Measurements from ENCODE around the gene ACAA1. TPM values are rescaled to one million over a fixed set of nuclear protein-coding genes. Genes with fewer than 3 reads are reported as not detected.

The ACAA1 gene
- total RNA-seq (2013; cell fraction: nucleolus; rRNA removed), result 37.3 and 41.0 TPM in 2 replicates
- total RNA-seq (2014; rRNA removed), result 41.9 and 56.5 TPM in 2 replicates
- 41.0 and 43.3 TPM in 2 replicates for total RNA-seq (2014; rRNA removed; fragmentation: Illumina TruSeq; extraction: Trizol)
- total RNA-seq (2021), result 65.6 and 68.1 TPM in 2 replicates
- polyA plus RNA-seq (2011; ENCODE audit: low read depth), result 24.5 TPM
- 54.9 and 85.4 TPM in 2 replicates for polyA plus RNA-seq (2011; rRNA removed)
- polyA plus RNA-seq (2011; cell fraction: cytosol; rRNA removed), result 80.7 and 120 TPM in 2 replicates
- polyA plus RNA-seq (2011; cell fraction: nucleus; rRNA removed), result 330 and 337 TPM in 2 replicates
- 49.4 and 50.7 TPM in 2 replicates for polyA plus RNA-seq (2012)
- 24.5 and 51.5 TPM in 2 replicates for polyA plus RNA-seq (2014; fragmentation: Illumina TruSeq; extraction: Trizol)
- 10 to 100 TPM in 1 of 2 experiments, 1 to 10 TPM in 1; 5.7 to 12.6 TPM for polyA plus RNA-seq (2014; fragmentation: Nextera tagmentation; extraction: Ambion mirVana)
- 79.2 and 90.2 TPM in 2 replicates for polyA plus RNA-seq (2014; rRNA removed)
- polyA plus RNA-seq (2016; fragmentation: Nextera tagmentation; extraction: Ambion mirVana), result 10 to 100 TPM; 64.8 to 75.1 TPM
- polyA minus RNA-seq (2011; rRNA and poly(A)+ RNA removed), result 73.1 and 103 TPM in 2 replicates
- polyA minus RNA-seq (2011; cell fraction: cytosol; rRNA and poly(A)+ RNA removed), result 21.1 and 21.5 TPM in 2 replicates
- polyA minus RNA-seq (2011; cell fraction: nucleus; rRNA and poly(A)+ RNA removed), result 90.7 and 132 TPM in 2 replicates
- percentile 76 among the genes with signal in this experiment for Bru-seq, nascent RNA
- percentile 71 among the genes with signal in this experiment for BruChase-seq, experiment 1, labeled RNA remaining after a 6-hour chase
- BruChase-seq, experiment 2, labeled RNA remaining after a 2-hour chase, result percentile 65 among the genes with signal in this experiment
- long read RNA-seq, experiment 1, transcript ACAA1-202 (12 exons, 1,785 nt), result major isoform, 53 of 76 reads
- long read RNA-seq, experiment 1, partial matches to known transcripts, result 1 of 76 reads
- long read RNA-seq, experiment 1, other reads (novel, unspliced or antisense), result 22 of 76 reads
- long read RNA-seq, experiment 2, transcript ACAA1-202 (12 exons, 1,785 nt), result major isoform, 155 of 228 reads
- long read RNA-seq, experiment 2, partial matches to known transcripts, result 4 of 228 reads
- long read RNA-seq, experiment 2, other reads (novel, unspliced or antisense), result 63 of 228 reads

DNA sequence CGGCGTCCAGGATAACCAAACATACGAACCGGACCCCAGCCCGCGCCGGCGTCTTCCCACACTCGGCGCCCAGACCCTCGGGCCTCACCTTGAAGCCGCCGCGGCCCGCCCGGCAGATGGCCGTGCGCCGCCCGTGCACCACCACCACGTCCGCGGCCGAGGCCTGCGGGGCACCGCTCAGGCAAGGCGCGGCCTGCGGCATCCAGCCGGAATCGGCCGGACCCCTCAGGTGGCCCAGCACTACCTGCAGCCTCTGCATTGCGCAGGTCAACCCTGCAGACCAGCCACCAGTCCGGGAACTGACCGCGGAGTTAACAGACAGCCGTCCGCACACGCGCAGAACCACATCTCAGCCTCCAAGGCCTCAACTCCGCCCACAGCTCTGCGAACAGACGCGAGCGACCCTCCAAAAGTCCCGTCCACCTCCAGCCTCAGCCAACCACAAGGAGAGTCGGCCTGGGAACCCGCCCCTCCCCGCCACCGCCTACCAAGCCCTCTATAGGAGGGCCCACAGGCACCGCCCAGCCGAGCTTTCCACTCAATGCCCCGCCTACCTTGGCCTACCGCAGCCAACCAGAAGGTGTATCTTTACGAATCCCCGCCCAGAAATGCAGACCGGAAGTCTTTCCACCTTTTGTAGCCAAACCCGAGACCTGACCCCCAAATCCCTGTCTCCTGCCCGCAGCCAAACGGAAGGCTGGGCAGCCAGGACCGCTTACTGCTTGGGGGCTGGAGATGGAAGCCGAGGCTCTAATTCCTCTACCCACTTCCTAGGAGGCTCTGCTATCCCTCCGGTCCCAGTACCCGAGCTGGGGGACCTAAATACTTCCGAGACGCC is at the start of gene ACAA1:
Gene ACAA1, minus strand, starts transcription at position 351 of the 838 bp plus-strand sequence. Its CDS starts 92 bp downstream, at position 259.
- in situ Hi-C loops (cut with MboI) (no loop called here), intact Hi-C loops (cut with micrococcal nuclease; ENCODE audit: unreplicated experiment) (loop anchor here (5.0 kb wide), 1 partner anchor 75 kb away; no protein-coding TSS in a partner anchor)
- Histone ChIP-seq H3K4me3 (peak within 1 kb of the TSS; percentile 98), H3K4me2 (ENCODE audit: control insufficient read depth, insufficient read depth) (peak within 1 kb of the TSS; percentile 100), H3K79me2 (ENCODE audit: control insufficient read depth, insufficient read depth, low read length) (peaks cover 67% of the 10 kb centered on the region), H4K20me1 (ENCODE audit: control insufficient read depth, insufficient read depth) (no peaks in the 10 kb centered on the region; the same call in 1 of the 2 replicates), H3K9ac (ENCODE audit: control insufficient read depth, insufficient read depth, low read length) (peak within 1 kb of the TSS; percentile 94), H3K4me1 (ENCODE audit: control insufficient read depth, insufficient read depth, low read length) (peaks cover 27% of the 10 kb centered on the region), H2AFZ (ENCODE audit: control insufficient read depth, low read depth, low read length) (peak within 1 kb of the TSS; percentile 75), H3K36me3 (ENCODE audit: control insufficient read depth in 2 of 2, insufficient read depth in 2 of 2, low read length in 1 of 2) (peaks cover 0 to 21% of the 10 kb centered on the region in 2 experiments; a peak in 2 of 4 replicates), H3K9me3 (replicated peaks; ENCODE audit: control insufficient read depth, insufficient read depth, low read length) (no peaks in the 10 kb centered on the region; the same call in 2 of the 3 replicates), H3K27me3 (replicated peaks in 1 of 2; ENCODE audit: control insufficient read depth in 2 of 2, insufficient read depth in 2 of 2, low read length in 1 of 2) (no peaks in the 10 kb centered on the region), H3K27ac (ENCODE audit: control insufficient read depth, insufficient read depth) (peak within 1 kb of the TSS; percentile 99)
- 2% methylated on average over 66 of the region's 66 CpGs for WGBS (ENCODE audit: insufficient coverage, insufficient replicate concordance, low lambda C conversion rate, missing lambda C conversion rate)
- FAIRE-seq, result peak; percentile 97
- CTCF ChIA-PET, result interaction anchor here (0.8 to 8.2 kb wide), 7 partner anchors 21 to 207 kb away, joined by 3 to 74 read pairs (median 4); partner anchors contain the start of gene OXSR1
- peak; percentile 88 for ATAC-seq
- peak; percentile 97 for DNase-seq (ENCODE audit: low read depth, low spot score)
- RAD21 ChIA-PET (ENCODE audit: unreplicated experiment), result interaction anchor here (0.6 to 5.0 kb wide), 13 partner anchors 21 to 210 kb away, joined by 3 to 62 read pairs (median 3); partner anchors contain the start of genes OXSR1, SLC22A14 and XYLB
- POLR2A ChIA-PET, result interaction anchor here (0.5 to 8.8 kb wide), 21 partner anchors 11 to 364 kb away, joined by 3 to 146 read pairs (median 4); partner anchors contain the start of genes OXSR1 and XYLB
- SMC1A ChIA-PET (ENCODE audit: uncharacterized antibody, unreplicated experiment), result interaction anchor here (0.8 to 8.2 kb wide), 14 partner anchors 18 to 334 kb away, joined by 3 to 92 read pairs (median 3); partner anchors contain the start of genes OXSR1 and XYLB
- TSS peak; percentile 68 for BruUV-seq (replicated peaks)
- TF ChIP-seq ESRRA (IDR thresholded peaks at IDR 0.05; ENCODE audit: low read length) (no peak), SIX5 (IDR thresholded peaks at IDR 0.05; ENCODE audit: low read depth, low read length, severe bottlenecking) (no peak), EZH2 (IDR thresholded peaks at IDR 0.05; ENCODE audit: borderline replicate concordance, control insufficient read depth, low read depth, low read length) (no peak), SKIL (IDR thresholded peaks at IDR 0.05; ENCODE audit: low read depth, poor library complexity, severe bottlenecking) (no peak), NR2F1 (conservative IDR thresholded peaks at IDR 0.05) (peak; percentile 20; the same call in 1 of the 2 replicates), TCF12 (IDR thresholded peaks at IDR 0.05; ENCODE audit: low read depth, low read length) (no peak), MTA2 (IDR thresholded peaks at IDR 0.05; ENCODE audit: low read depth) (no peak), PML (IDR thresholded peaks at IDR 0.05; ENCODE audit: low read length) (peak; percentile 54; the same call in 1 of the 2 replicates), WRNIP1 (IDR thresholded peaks at IDR 0.05; ENCODE audit: borderline replicate concordance, low read depth, low read length) (no peak), ZNF622 (IDR thresholded peaks at IDR 0.05) (no peak)
- TF ChIP-seq, protein P1, sequence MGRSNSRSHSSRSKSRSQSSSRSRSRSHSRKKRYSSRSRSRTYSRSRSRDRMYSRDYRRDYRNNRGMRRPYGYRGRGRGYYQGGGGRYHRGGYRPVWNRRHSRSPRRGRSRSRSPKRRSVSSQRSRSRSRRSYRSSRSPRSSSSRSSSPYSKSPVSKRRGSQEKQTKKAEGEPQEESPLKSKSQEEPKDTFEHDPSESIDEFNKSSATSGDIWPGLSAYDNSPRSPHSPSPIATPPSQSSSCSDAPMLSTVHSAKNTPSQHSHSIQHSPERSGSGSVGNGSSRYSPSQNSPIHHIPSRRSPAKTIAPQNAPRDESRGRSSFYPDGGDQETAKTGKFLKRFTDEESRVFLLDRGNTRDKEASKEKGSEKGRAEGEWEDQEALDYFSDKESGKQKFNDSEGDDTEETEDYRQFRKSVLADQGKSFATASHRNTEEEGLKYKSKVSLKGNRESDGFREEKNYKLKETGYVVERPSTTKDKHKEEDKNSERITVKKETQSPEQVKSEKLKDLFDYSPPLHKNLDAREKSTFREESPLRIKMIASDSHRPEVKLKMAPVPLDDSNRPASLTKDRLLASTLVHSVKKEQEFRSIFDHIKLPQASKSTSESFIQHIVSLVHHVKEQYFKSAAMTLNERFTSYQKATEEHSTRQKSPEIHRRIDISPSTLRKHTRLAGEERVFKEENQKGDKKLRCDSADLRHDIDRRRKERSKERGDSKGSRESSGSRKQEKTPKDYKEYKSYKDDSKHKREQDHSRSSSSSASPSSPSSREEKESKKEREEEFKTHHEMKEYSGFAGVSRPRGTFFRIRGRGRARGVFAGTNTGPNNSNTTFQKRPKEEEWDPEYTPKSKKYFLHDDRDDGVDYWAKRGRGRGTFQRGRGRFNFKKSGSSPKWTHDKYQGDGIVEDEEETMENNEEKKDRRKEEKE (IDR thresholded peaks at IDR 0.05), result no peak
- TF ChIP-seq, protein P2, sequence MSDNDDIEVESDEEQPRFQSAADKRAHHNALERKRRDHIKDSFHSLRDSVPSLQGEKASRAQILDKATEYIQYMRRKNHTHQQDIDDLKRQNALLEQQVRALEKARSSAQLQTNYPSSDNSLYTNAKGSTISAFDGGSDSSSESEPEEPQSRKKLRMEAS (IDR thresholded peaks at IDR 0.05; ENCODE audit: low read depth, low read length), result peak; percentile 40; the same call in 1 of the 2 replicates

Measured in GM12878 (cell line).